Keratinocyte (primary cell): Measurements from ENCODE around the gene SORBS1. TPM values are rescaled to one million over a fixed set of nuclear protein-coding genes. Genes with fewer than 3 reads are reported as not detected.

ENCODE experiments used
- DNase-seq: peaks from one replicate; pipeline ENCODE4 v3.0.0-alpha.2; 2011; ENCODE audit warnings: low read depth, missing footprints, low spot score
- FAIRE-seq: peaks from 2 replicates; lab custom pipeline; 2011; peaks lifted over from hg19 to GRCh38; lab: Jason Lieb, UNC
- H2AFZ ChIP-seq: 2 replicates; pipeline ENCODE4 v1.6.0; 2012; ENCODE audit warnings: low read length, control low read depth, inconsistent platforms; ENCODE audit not compliant: control insufficient read depth
- H3K27ac ChIP-seq: 2 replicates; pipeline ENCODE4 v1.5.1; 2011; ENCODE audit warnings: low read length; ENCODE audit not compliant: control insufficient read depth, insufficient read depth
- H3K27me3 ChIP-seq: 3 replicates; pipeline ENCODE4 v1.6.0; 2011; ENCODE audit warnings: low read length; ENCODE audit not compliant: control insufficient read depth, insufficient read depth; ENCODE audit errors: extremely low read depth
- H3K36me3 ChIP-seq, 2 experiments: 2 replicates in 1 of 2; 3 replicates in 1 of 2; pipeline ENCODE4 v1.5.1; 2011; ENCODE audit warnings: low read length in 2 of 2, mild to moderate bottlenecking in 1 of 2; ENCODE audit not compliant: control insufficient read depth in 2 of 2, insufficient read depth in 2 of 2; ENCODE audit errors: extremely low read depth in 1 of 2
- H3K4me1 ChIP-seq: 3 replicates; pipeline ENCODE4 v1.5.1; 2011; ENCODE audit warnings: low read length; ENCODE audit not compliant: control insufficient read depth, insufficient read depth; ENCODE audit errors: extremely low read depth
- H3K4me2 ChIP-seq: 3 replicates; pipeline ENCODE4 v1.6.0; 2011; ENCODE audit warnings: low read depth, low read length; ENCODE audit not compliant: control insufficient read depth, insufficient read depth; ENCODE audit errors: extremely low read depth
- H3K4me3 ChIP-seq, 3 experiments: fragments of 200-600 bp in 1 of 3; sonication (generic) in 1 of 3; 2 replicates in 2 of 3; 3 replicates in 1 of 3; pipeline ENCODE4 v1.5.1; 2011 to 2016; ENCODE audit warnings: low read length in 3 of 3, mild to moderate bottlenecking in 3 of 3, control low read depth in 2 of 3, inconsistent platforms in 1 of 3, low read depth in 1 of 3, mixed read lengths in 1 of 3, mixed run types in 1 of 3, moderate library complexity in 1 of 3; ENCODE audit not compliant: control insufficient read depth in 2 of 3, insufficient read depth in 2 of 3; ENCODE audit errors: extremely low read depth in 1 of 3
- H3K79me2 ChIP-seq: 2 replicates; pipeline ENCODE4 v1.6.0; 2012; ENCODE audit warnings: low read length; ENCODE audit not compliant: control insufficient read depth, insufficient read depth
- H3K9ac ChIP-seq: 3 replicates; pipeline ENCODE4 v1.6.0; 2011; ENCODE audit warnings: low read length; ENCODE audit not compliant: control insufficient read depth, insufficient read depth; ENCODE audit errors: extremely low read depth
- H3K9me1 ChIP-seq: 3 replicates; pipeline ENCODE4 v1.6.0; 2011; ENCODE audit warnings: low read length; ENCODE audit not compliant: control insufficient read depth, insufficient read depth; ENCODE audit errors: extremely low read depth
- H3K9me3 ChIP-seq: 2 replicates; pipeline ENCODE4 v1.5.1; 2012; ENCODE audit warnings: low read depth, low read length; ENCODE audit not compliant: control insufficient read depth
- H4K20me1 ChIP-seq: 3 replicates; pipeline ENCODE4 v1.6.0; 2011; ENCODE audit warnings: low read length; ENCODE audit not compliant: control insufficient read depth, insufficient read depth; ENCODE audit errors: extremely low read depth
- EZH2 ChIP-seq: IDR thresholded peaks from one replicate; pipeline ENCODE4 v1.6.1; 2012; ENCODE audit warnings: inconsistent platforms, mild to moderate bottlenecking, low read length, moderate library complexity
- dilution Hi-C: fragments of 300-500 bp; cut with MboI; formaldehyde crosslinking; loops from one replicate; pipeline ENCODE4 v1.7.0; 2020; ENCODE audit warnings: low sequenced_read_pairs; ENCODE audit not compliant: extremely low pct_ligation_motif_present
- polyA plus RNA-seq, 5 experiments: library from polyadenylated mRNA; depleted of rRNA in 3 of 5; stranded (reverse) in 3 of 5; stranded (forward) in 1 of 5; unstranded in 1 of 5; fragments of >200 nt; gene quantifications; 1 replicate in 1 of 5; 2 replicates in 3 of 5; 3 replicates in 1 of 5; pipeline versions ENCODE4 v1.2.1 to v1.2.3, GENCODE V29; 2011 to 2012; ENCODE audit warnings: missing spikeins in 2 of 5, low read depth in 1 of 5, low replicate concordance in 1 of 5
- TF ChIP-seq, protein P1 (sequence below), 3 experiments: IDR thresholded peaks in 1 of 3; conservative IDR thresholded peaks in 1 of 3; optimal IDR thresholded peaks in 1 of 3; 2 replicates in 2 of 3; 3 replicates in 1 of 3; pipeline versions ENCODE3 to v1.5.1; 2011; ENCODE audit warnings: low read length in 3 of 3, mild to moderate bottlenecking in 3 of 3, moderate library complexity in 2 of 3, control low read depth in 1 of 3, inconsistent platforms in 1 of 3; ENCODE audit not compliant: insufficient read depth in 2 of 3; ENCODE audit errors: extremely low read depth in 1 of 3

Gene SORBS1
- polyA plus RNA-seq, 1 donor (not counting 4 experiments of a cell fraction or from before 2014, with no cell fraction given), result 0.42 TPM

DNA sequence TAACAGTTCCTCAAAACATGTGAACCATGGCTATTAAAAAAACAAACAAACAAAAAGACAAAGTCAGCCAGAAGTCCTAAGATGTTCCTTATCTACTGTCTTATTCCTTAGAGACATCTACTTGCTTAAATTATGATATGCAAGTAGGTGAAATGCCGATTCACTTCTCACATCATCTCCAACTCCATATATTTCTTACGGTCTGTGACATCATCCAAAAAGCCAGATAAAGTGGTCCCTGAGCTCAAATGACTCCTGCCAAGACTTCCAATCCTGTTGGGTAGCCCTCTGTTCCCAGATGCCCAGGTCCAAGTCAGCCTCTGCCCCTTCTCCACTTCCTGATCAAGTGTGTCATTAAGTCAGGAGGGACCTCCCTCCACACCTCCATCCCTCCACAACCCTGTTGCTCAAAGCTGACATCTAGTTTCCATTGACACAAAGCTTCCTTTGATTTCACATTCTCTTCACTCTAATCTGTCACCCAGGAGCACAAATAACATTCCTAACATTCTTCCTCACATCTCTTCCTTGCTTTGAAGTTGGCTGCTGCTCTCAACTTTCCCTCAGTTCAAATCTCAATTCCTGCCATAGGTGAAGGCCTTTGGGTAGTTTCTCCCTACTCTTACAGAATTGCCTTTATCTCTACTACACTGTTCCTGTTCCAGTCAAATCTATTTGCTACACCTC, 214.3 kb downstream of the SORBS1 start:
- peak; percentile 77 for FAIRE-seq
- Histone ChIP-seq H3K4me2 (no peak overlapping the region), H3K9ac (no peak overlapping the region), H2AFZ (no peak overlapping the region), H3K27ac (no peak overlapping the region), H3K79me2 (no peaks in the 10 kb centered on the region), H3K9me1 (no peaks in the 10 kb centered on the region), H3K9me3 (no peaks in the 10 kb centered on the region), H3K4me3 (no peak overlapping the region), H3K4me1 (peaks cover 17% of the 10 kb centered on the region), H4K20me1 (no peaks in the 10 kb centered on the region), H3K27me3 (no peaks in the 10 kb centered on the region), H3K36me3 (no peaks in the 10 kb centered on the region)
- dilution Hi-C loops, result no loop called here
- TF ChIP-seq EZH2, result no peak
- TF ChIP-seq, protein P1, sequence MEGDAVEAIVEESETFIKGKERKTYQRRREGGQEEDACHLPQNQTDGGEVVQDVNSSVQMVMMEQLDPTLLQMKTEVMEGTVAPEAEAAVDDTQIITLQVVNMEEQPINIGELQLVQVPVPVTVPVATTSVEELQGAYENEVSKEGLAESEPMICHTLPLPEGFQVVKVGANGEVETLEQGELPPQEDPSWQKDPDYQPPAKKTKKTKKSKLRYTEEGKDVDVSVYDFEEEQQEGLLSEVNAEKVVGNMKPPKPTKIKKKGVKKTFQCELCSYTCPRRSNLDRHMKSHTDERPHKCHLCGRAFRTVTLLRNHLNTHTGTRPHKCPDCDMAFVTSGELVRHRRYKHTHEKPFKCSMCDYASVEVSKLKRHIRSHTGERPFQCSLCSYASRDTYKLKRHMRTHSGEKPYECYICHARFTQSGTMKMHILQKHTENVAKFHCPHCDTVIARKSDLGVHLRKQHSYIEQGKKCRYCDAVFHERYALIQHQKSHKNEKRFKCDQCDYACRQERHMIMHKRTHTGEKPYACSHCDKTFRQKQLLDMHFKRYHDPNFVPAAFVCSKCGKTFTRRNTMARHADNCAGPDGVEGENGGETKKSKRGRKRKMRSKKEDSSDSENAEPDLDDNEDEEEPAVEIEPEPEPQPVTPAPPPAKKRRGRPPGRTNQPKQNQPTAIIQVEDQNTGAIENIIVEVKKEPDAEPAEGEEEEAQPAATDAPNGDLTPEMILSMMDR (optimal IDR thresholded peaks at IDR 0.05 in 1 of 3, IDR thresholded peaks at IDR 0.05 in 1 of 3, conservative IDR thresholded peaks at IDR 0.05 in 1 of 3; ENCODE audit: extremely low read depth in 1 of 3, insufficient read depth in 2 of 3, low read length in 3 of 3), result no peak
- DNase-seq, result no peak

DNA sequence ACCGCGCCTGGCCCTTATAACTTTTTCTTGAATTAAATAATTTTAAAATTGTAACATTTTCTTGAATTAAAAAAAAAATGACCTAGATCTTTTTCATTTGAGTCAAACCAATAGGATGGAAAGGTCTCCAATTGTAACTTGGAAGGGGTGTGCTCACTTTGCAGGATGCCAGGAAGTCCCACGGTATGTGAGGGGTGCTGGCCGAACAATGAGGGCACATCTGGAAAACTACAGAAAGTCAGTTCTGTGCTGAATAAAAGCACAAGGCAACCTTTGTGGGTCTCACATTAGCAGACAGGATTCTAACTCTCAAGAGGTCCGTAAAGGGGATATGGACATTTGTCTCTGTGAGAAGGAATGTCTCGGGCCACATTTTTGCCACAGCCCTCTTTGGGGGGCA, 217.6 kb downstream of the SORBS1 start:
- Histone ChIP-seq H2AFZ (no peak overlapping the region), H3K4me3 (no peak overlapping the region), H3K4me2 (no peak overlapping the region), H3K9me1 (no peaks in the 10 kb centered on the region), H3K9me3 (no peaks in the 10 kb centered on the region), H3K79me2 (no peaks in the 10 kb centered on the region), H3K27me3 (no peaks in the 10 kb centered on the region), H3K4me1 (peaks cover 5% of the 10 kb centered on the region), H3K27ac (no peak overlapping the region), H3K36me3 (no peaks in the 10 kb centered on the region), H4K20me1 (no peaks in the 10 kb centered on the region), H3K9ac (no peak overlapping the region)
- FAIRE-seq, result no peak
- no peak for TF ChIP-seq EZH2
- TF ChIP-seq, protein P1 (optimal IDR thresholded peaks at IDR 0.05 in 1 of 3, IDR thresholded peaks at IDR 0.05 in 1 of 3, conservative IDR thresholded peaks at IDR 0.05 in 1 of 3; ENCODE audit: extremely low read depth in 1 of 3, insufficient read depth in 2 of 3, low read length in 3 of 3), result no peak
- dilution Hi-C loops, result no loop called here
- DNase-seq, result no peak
